ENCODE results near the gene TAS1R1. TPM values are rescaled to one million over a fixed set of nuclear protein-coding genes. Genes with fewer than 3 reads are reported as not detected.

Gene TAS1R1
- total RNA-seq, 3 donors from 2014 or later: 0.16 TPM; not detected in 2

- intact Hi-C loops (cut with DNase I; ENCODE audit: low total_unique reads): no loop called here
- DNase-seq (ENCODE audit: low spot score in 2 of 2): no peak
- no peak for TF ChIP-seq POLR2A (IDR thresholded peaks at IDR 0.05)
- TF ChIP-seq CTCF (IDR thresholded peaks at IDR 0.05): no peak
- TF ChIP-seq POLR2AphosphoS5 (IDR thresholded peaks at IDR 0.05): no peak
Observed at GRCh38 chr1:6600410-6601048, 45.4 kb downstream of the TAS1R1 start.

GRCh38 chr1:6601049-6601922 is 46.2 kb downstream of the TAS1R1 start:
- Histone ChIP-seq H3K27me3 (no peaks in the 10 kb centered on the region), H3K27ac (peak overlapping the region; percentile 98 to 99), H3K4me3 (peak overlapping the region; percentile 73 to 97 (median 96)), H3K9me3 (no peaks in the 10 kb centered on the region), H3K36me3 (no peaks in the 10 kb centered on the region), H3K4me1 (peaks cover 19 to 33% of the 10 kb centered on the region in 2 donors)
- intact Hi-C loops (cut with DNase I; ENCODE audit: low total_unique reads): no loop called here
- peak; percentile 78 to 90 for DNase-seq (ENCODE audit: low spot score in 2 of 2)
- TF ChIP-seq POLR2A (IDR thresholded peaks at IDR 0.05) (peak; percentile 72), CTCF (IDR thresholded peaks at IDR 0.05) (no peak), POLR2AphosphoS5 (IDR thresholded peaks at IDR 0.05) (peak; percentile 66 to 77 (median 76))

More at GRCh38 chr1:6600410-6601048, 45.4 kb downstream of the TAS1R1 start:
- Histone ChIP-seq H3K27me3 (no peaks in the 10 kb centered on the region), H3K27ac (peak overlapping the region; percentile 98 to 99), H3K36me3 (no peaks in the 10 kb centered on the region), H3K4me3 (peak overlapping the region; percentile 73 to 97 (median 96)), H3K4me1 (peaks cover 19 to 34% of the 10 kb centered on the region in 2 donors), H3K9me3 (no peaks in the 10 kb centered on the region)

- no peaks in the 10 kb centered on the region for H3K9me3 ChIP-seq
- H3K4me1 ChIP-seq: peaks cover 19 to 25% of the 10 kb centered on the region in 2 donors
- H3K36me3 ChIP-seq: no peaks in the 10 kb centered on the region
- DNase-seq (ENCODE audit: low spot score in 2 of 2): no peak
- TF ChIP-seq CTCF (IDR thresholded peaks at IDR 0.05): no peak
- no peak for TF ChIP-seq POLR2A (IDR thresholded peaks at IDR 0.05)
- TF ChIP-seq POLR2AphosphoS5 (IDR thresholded peaks at IDR 0.05): peak in 2 of 3 donors; percentile 6 to 39
- H3K27me3 ChIP-seq: no peaks in the 10 kb centered on the region
- intact Hi-C loops (cut with DNase I; ENCODE audit: low total_unique reads): no loop called here
- peak overlapping the region; percentile 98 to 99 for H3K27ac ChIP-seq
- peak overlapping the region; percentile 73 to 97 (median 96) for H3K4me3 ChIP-seq
Observed at GRCh38 chr1:6601923-6602668, 47.0 kb downstream of the TAS1R1 start.

GRCh38 chr1:6602669-6603237 is 47.6 kb downstream of the TAS1R1 start, which contains the start of gene KLHL21:
Gene KLHL21, minus strand, starts transcription at chr1:6602869. Its CDS starts 52 bp downstream, at chr1:6602817.
- no peaks in the 10 kb centered on the region for H3K36me3 ChIP-seq
- no peaks in the 10 kb centered on the region for H3K9me3 ChIP-seq
- peak within 1 kb of the TSS; percentile 73 to 97 (median 96) for H3K4me3 ChIP-seq
- intact Hi-C loops (cut with DNase I; ENCODE audit: low total_unique reads): no loop called here
- H3K27ac ChIP-seq: peak within 1 kb of the TSS; percentile 98 to 99
- TF ChIP-seq POLR2AphosphoS5 (IDR thresholded peaks at IDR 0.05) (peak in 2 of 3 donors; percentile 74 to 83), POLR2A (IDR thresholded peaks at IDR 0.05) (no peak), CTCF (IDR thresholded peaks at IDR 0.05) (peak in 1 of 3 donors; percentile 14)
- no peaks in the 10 kb centered on the region for H3K27me3 ChIP-seq
- peaks cover 12 to 18% of the 10 kb centered on the region in 2 donors for H3K4me1 ChIP-seq
- peak; percentile 87 to 90 for DNase-seq (ENCODE audit: low spot score in 2 of 2)

Data from breast epithelium (tissue), 4 donors.